Glutamatergic neuron (in vitro differentiated cells): ENCODE results near the gene SLC6A17. TPM values are rescaled to one million over a fixed set of nuclear protein-coding genes. Genes with fewer than 3 reads are reported as not detected.

Experiments
- DNase-seq: peaks from one replicate; pipeline ENCODE4 v3.0.0; 2022
- H3K27ac Mint-ChIP-seq: one replicate; pipeline ENCODE4 v1.8.0; 2020; ENCODE audit warnings: mild to moderate bottlenecking, mixed read lengths, inconsistent platforms; ENCODE audit not compliant: unreplicated experiment
- H3K27me3 Mint-ChIP-seq: one replicate; pipeline ENCODE4 v1.8.0; 2020; ENCODE audit warnings: mild to moderate bottlenecking, moderate library complexity, mixed read lengths, inconsistent platforms; ENCODE audit not compliant: unreplicated experiment
- H3K36me3 Mint-ChIP-seq: one replicate; pipeline ENCODE4 v1.8.0; 2020; ENCODE audit warnings: mild to moderate bottlenecking, mixed read lengths, inconsistent platforms; ENCODE audit not compliant: unreplicated experiment
- H3K4me1 Mint-ChIP-seq: one replicate; pipeline ENCODE4 v1.8.0; 2020; ENCODE audit warnings: mild to moderate bottlenecking, low read depth, mixed read lengths, inconsistent platforms; ENCODE audit not compliant: unreplicated experiment
- H3K4me3 Mint-ChIP-seq: one replicate; pipeline ENCODE4 v1.8.0; 2020; ENCODE audit warnings: mild to moderate bottlenecking, mixed read lengths, inconsistent platforms; ENCODE audit not compliant: unreplicated experiment
- H3K9me3 Mint-ChIP-seq: one replicate; pipeline ENCODE4 v1.8.0; 2020; ENCODE audit warnings: mild to moderate bottlenecking, moderate library complexity, mixed read lengths, inconsistent platforms; ENCODE audit not compliant: unreplicated experiment
- CTCF ChIP-seq: fragments of 200-600 bp; sonication (generic); IDR thresholded peaks from one replicate; pipeline ENCODE4 v1.5.0; 2021; ENCODE audit not compliant: partially characterized antibody, unreplicated experiment
- total RNA-seq: library from RNA; stranded (reverse); fragmentation: NEBNext Ultra II Directional; extraction: Animal tissue kit (Norgen Biotek cat#: 25700); gene quantifications from one replicate; pipeline ENCODE4 v1.2.1, GENCODE V29; 2021; ENCODE audit not compliant: unreplicated experiment

SLC6A17 gene
- total RNA-seq, 1 donor from 2014 or later, result 6.4 TPM

- H3K36me3 Mint-ChIP-seq, result no peaks in the 10 kb centered on the region
- H3K27ac Mint-ChIP-seq, result no peak overlapping the region
- DNase-seq, result no peak
- peaks cover 14% of the 10 kb centered on the region for H3K27me3 Mint-ChIP-seq
- H3K4me3 Mint-ChIP-seq, result no peak overlapping the region
- H3K4me1 Mint-ChIP-seq, result peaks cover 27% of the 10 kb centered on the region
- peaks cover 13% of the 10 kb centered on the region for H3K9me3 Mint-ChIP-seq
- TF ChIP-seq CTCF, result no peak
Observed at GRCh38 chr1:110205591-110206155, 55.4 kb downstream of the SLC6A17 start.

GRCh38 chr1:110206261-110206920 lies 56.1 kb downstream of the SLC6A17 start:
- no peak overlapping the region for H3K27ac Mint-ChIP-seq
- peaks cover 13% of the 10 kb centered on the region for H3K9me3 Mint-ChIP-seq
- no peaks in the 10 kb centered on the region for H3K36me3 Mint-ChIP-seq
- peaks cover 27% of the 10 kb centered on the region for H3K4me1 Mint-ChIP-seq
- DNase-seq, result no peak
- no peak overlapping the region for H3K4me3 Mint-ChIP-seq
- peaks cover 15% of the 10 kb centered on the region for H3K27me3 Mint-ChIP-seq
- TF ChIP-seq CTCF, result no peak

GRCh38 chr1:110207831-110208230 lies 57.5 kb downstream of the SLC6A17 start:
- Mint-ChIP-seq H3K4me3 (no peak overlapping the region), H3K4me1 (peaks cover 27% of the 10 kb centered on the region), H3K9me3 (peaks cover 13% of the 10 kb centered on the region), H3K27me3 (peaks cover 17% of the 10 kb centered on the region), H3K27ac (peak overlapping the region; percentile 29), H3K36me3 (no peaks in the 10 kb centered on the region)
- DNase-seq, result peak; percentile 89
- TF ChIP-seq CTCF, result peak; percentile 81

GRCh38 chr1:110208916-110209645 lies 58.8 kb downstream of the SLC6A17 start:
- H3K27ac Mint-ChIP-seq, result peak overlapping the region; percentile 85
- no peak for DNase-seq

More at GRCh38 chr1:110208916-110209645, 58.8 kb downstream of the SLC6A17 start:
- H3K4me3 Mint-ChIP-seq, result peak overlapping the region; percentile 85
- TF ChIP-seq CTCF, result no peak
- H3K9me3 Mint-ChIP-seq, result peaks cover 12% of the 10 kb centered on the region
- no peaks in the 10 kb centered on the region for H3K36me3 Mint-ChIP-seq
- H3K27me3 Mint-ChIP-seq, result peaks cover 19% of the 10 kb centered on the region
- peaks cover 28% of the 10 kb centered on the region for H3K4me1 Mint-ChIP-seq
